ENCODE data around the gene AK8.

AK8 gene

GRCh38 chr9:132877824-132878694 is at the start of gene AK8:
Gene AK8, minus strand, starts transcription at chr9:132878284. Its CDS starts 29 bp downstream, at chr9:132878255.
- DNase-seq: no peak

GRCh38 chr9:132927704-132928103 is 49.6 kb upstream of the AK8 start:
- DNase-seq: no peak

- DNase-seq: no peak
Measured at GRCh38 chr9:132923346-132923902, 45.3 kb upstream of the AK8 start.

GRCh38 chr9:132919614-132920268 is 41.7 kb upstream of the AK8 start:
- no peak for DNase-seq

- DNase-seq: no peak
Measured at GRCh38 chr9:132914924-132915323, 36.8 kb upstream of the AK8 start.

GRCh38 chr9:132912131-132912530 is 34.0 kb upstream of the AK8 start:
- DNase-seq: no peak

GRCh38 chr9:132910376-132910775 is 32.3 kb upstream of the AK8 start:
- no peak for DNase-seq

- DNase-seq: no peak
Measured at GRCh38 chr9:132909311-132909710, 31.2 kb upstream of the AK8 start.

GRCh38 chr9:132908635-132909034 is 30.6 kb upstream of the AK8 start:
- no peak for DNase-seq

GRCh38 chr9:132905726-132906125 is 27.6 kb upstream of the AK8 start:
- DNase-seq: no peak

GRCh38 chr9:132903574-132904492 is 25.7 kb upstream of the AK8 start:
- no peak for DNase-seq

GRCh38 chr9:132901858-132902831 is 24.1 kb upstream of the AK8 start:
- no peak for DNase-seq

GRCh38 chr9:132898051-132898450 is 20.0 kb upstream of the AK8 start:
- DNase-seq: no peak

GRCh38 chr9:132896906-132897305 is 18.8 kb upstream of the AK8 start:
- DNase-seq: no peak

GRCh38 chr9:132896264-132896663 is 18.2 kb upstream of the AK8 start:
- DNase-seq: no peak

- no peak for DNase-seq
Measured at GRCh38 chr9:132894862-132895835, 17.1 kb upstream of the AK8 start.

- DNase-seq: no peak
Measured at GRCh38 chr9:132894346-132894745, 16.3 kb upstream of the AK8 start.

- DNase-seq: no peak
Measured at GRCh38 chr9:132892400-132892799, 14.3 kb upstream of the AK8 start.

GRCh38 chr9:132888151-132888550 is 10.1 kb upstream of the AK8 start:
- DNase-seq: no peak
